HG02763 (cell line): ENCODE measurements around the gene IKZF4.
A peak's percentile ranks its signal among the peaks of the same experiment; 100 is the strongest.
"Not testable (repeated sequence)": the region's sequence is repeated elsewhere in the genome, so short reads cannot be mapped to it uniquely, and the experiment has no call there.

Experiments used
- ATAC-seq: cut with Tn5 transposase; IDR thresholded peaks from one replicate; pipeline ENCODE4 v1.9.1; 2021; ENCODE audit warnings: mild to moderate bottlenecking, moderate library complexity; ENCODE audit not compliant: unreplicated experiment

Gene IKZF4

DNA sequence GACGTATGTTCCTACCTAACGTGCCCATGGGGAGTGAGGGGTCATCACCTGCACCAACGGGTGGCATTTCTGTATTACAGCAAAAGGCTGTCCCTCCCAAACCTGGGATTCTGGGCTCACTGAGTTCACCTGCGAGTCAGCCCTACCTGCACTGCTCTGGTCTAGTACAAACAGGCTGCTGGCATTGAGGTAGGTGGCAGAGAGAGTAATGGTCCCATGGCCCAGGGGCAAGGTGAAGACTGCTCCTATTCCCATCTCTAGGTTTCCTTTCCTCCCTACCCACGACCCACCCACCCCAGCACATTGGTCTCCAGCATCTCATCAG, 23.3 kb upstream of the IKZF4 start:
- ATAC-seq = no peak

DNA sequence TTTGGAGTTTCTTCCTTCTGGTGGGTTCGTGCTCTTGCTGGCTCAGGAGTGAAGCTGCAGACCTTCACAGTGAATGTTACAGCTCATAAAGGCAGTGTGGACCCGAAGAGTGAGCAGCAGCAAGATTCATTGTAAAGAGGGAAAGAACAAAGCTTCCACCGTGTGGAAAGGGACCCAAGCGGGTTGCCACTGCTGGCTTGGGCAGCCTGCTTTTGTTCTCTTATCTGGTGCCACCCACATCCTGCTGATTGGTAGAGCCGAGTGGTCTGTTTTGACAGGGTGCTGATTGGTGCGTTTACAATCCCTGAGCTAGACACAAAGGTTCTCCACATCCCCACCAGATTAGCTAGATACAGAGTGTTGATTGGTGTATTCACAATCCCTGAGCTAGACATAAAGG, 21.3 kb upstream of the IKZF4 start:
- not testable (repeated sequence) for ATAC-seq

DNA sequence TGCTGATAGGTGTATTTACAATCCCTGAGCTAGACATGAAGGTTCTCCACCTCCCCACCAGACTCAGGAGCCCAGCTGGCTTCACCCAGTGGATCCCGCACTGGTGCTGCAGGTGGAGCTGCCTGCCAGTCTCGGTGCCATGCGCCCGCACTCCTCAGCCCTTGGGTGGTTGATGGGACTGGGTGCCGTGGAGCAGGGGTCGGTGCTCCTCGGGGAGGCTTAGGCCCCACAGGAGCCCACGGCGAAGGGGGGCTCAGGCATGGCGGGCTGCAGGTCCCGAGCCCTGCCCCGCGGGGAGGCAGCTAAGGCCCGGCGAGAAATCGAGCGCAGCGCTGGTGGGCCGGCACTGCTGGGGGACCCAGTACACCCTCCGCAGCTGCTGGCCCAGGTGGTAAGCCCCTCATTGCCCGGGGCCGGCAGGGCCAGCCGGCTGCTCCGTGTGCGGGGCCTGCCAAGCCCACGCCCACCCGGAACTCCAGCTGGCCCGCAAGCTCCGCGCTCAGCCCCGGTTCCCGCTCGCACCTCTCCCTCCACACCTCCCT, 20.8 kb upstream of the IKZF4 start:
- ATAC-seq = not testable (repeated sequence)

DNA sequence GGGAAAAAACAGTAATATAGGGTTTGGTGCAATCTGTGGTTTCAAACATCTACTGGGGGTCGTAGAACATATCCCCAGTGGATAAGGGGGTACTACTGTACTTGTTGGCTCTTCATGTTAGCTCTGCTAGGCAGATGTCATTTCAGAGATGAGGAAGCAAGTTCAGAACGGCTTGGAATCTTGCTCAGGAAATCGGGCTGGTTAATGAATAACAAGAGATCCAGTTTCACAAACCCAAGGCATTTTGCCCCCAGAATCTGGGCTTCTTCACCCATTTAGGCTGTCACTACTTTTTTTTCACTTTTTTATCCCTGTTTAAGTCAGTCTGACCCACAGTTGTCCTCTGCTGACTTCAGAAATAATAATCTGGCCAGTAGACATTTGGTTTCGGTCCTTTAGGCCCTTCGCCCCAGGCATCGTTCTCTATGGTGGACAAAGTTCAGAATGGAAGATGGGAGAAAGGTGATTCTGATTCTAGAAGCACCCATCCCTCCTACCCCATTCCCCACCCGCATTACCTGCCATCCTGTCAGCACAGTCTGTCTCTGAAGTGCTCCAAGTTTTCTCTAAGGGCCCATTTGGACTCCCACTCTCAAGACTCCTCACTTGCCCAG, 19.2 kb upstream of the IKZF4 start:
- no peak for ATAC-seq

DNA sequence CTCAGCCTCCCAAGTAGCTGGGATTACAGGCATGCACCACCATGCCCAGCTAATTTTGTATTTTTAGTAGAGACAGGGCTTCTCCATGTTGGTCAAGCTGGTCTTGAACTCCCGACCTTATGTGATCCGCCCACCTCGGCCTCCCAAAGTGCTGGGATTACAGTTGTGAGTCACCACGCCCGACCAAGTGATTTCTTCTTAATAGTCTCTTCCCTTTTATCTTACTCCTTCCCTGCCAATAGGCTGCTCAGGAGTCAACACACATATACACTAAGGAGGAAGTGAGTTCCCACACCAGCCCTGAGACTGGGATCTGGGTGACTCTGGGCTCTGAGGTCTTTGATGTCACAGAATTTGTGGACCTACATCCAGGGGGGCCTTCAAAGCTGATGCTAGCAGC, 17.5 kb upstream of the IKZF4 start:
- ATAC-seq = not testable (repeated sequence)

DNA sequence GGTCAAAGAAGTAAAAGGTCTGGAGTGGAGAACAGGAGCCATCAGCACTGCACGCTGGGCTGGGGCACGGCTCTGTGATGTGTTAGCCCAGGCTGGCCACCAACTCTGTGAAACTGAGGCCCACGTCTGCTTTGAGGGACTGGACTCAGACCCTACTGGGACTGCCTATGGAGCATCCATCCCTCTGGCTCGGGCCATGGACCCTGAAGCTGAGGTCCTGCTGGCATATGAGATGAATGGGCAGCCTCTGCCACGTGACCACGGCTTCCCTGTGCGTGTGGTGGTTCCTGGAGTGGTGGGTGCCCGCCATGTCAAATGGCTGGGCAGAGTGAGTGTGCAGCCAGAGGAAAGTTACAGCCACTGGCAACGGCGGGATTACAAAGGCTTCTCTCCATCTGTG, 16.6 kb upstream of the IKZF4 start:
- ATAC-seq = no peak

DNA sequence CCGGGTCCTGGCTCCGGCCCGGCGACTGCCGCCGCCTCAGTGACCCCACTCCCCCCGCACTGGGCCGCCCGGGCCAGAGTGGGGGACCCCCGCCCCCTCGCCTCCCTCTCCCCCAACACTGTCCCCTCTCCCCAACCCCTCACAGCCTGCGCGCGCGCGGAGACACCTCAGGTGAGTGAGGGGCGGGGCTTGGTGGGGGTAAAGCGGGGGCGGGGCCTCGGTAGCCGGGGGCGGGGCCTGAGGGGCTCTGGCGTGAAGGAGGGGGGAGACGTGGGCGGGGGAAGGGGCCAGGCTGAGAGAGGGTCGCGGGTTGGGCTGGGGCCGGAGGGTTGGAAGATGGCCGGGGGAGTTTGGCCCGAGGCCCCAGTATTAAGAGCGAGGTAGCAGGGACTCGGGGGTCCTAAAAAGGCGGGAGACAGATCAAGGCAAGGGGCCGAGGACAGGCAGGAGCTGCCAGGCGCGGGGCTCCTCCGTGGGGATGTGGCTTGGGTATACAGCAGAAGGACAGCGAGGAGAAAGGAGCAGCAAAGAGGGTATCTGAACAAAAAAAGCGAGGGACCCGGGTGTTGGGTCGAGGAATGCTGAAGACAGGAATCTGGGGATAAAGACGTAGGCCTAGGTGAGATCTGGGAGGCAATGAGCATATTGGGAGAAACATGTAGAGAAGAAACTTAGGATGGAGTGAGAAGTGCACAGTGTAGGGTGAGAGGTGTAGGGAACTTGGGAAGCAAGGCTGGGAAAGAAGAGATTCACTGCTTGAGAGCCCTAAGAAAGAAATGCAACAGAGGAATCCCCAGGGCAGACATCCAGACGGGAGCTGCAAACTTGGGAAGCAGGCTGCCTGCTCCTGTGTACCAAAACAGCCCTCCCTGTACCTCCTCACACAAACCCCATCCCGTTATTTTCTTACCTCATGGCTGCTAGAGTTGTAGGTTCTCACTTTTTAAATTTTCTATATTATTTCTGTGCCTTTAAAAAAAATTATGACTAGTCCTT, 13.0 kb upstream of the IKZF4 start:
- peak; percentile 29 for ATAC-seq

DNA sequence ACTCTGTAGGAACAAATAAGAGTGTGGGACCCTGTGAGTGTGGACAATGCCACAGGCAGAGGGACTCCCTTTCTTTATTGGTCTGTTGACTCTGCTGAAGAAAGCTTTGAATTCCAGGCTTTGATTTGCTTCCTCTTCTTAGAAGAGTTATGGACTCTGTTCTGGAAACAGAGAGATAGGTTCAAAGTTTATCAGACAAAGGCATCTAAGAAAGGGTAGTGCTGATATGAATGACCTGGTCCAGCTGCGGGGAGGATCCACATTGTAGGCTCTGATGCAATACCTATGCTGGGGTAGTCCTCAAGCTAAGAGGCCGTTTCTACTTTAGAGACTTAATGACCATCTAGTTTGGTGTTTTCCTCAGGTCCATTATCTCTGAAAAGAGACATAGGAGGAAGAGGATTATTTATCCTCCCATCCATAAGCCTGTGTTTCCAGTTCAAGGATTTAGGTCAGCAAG, 10.7 kb upstream of the IKZF4 start:
- no peak for ATAC-seq

DNA sequence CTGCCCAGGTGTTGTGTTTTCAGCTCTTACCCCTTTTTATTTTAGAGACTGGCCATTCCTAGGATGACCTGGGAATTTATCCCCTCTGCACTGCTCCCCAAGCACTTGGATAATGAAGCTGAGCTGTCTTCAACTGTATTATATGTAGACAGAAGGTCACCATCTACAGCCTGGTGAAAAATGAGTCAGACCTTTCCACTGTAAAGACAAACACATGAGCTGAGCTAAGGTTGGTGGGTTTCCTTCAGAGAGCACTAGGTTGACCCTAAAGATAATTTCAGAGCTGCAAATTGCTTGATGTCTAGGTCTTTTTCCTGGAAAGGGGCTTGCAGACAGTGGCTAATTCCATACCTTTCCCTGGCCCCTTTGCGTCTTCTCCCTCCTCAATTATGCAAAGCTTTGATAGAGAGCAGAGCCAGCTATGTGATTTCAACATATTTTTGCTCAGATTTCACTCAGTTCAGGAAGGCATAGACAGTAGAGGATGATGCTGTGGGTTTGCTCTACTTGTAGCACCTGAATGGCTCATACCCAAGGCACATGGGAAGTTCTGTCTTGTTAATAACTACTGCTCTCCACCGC, 9.2 kb upstream of the IKZF4 start:
- ATAC-seq = no peak

DNA sequence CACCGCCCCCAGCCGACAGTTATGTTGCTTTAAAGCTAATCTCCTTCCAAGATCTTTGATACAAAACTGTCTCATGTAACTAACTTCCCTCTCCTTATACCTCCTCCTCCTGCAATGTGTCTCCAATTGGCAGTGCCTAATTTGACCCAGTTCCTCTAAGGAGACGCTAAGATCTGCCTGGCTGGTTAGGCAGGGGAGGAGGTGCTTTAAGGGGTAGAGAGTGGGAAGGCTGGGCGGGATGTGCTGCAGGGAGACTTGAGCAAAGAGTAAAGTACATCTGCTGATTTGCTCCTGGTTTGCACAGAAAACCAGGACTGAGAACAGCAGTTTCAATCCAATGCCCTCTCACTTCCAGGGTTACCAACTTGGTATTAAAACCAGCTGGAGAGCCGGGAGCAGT, 7.4 kb upstream of the IKZF4 start:
- no peak for ATAC-seq

DNA sequence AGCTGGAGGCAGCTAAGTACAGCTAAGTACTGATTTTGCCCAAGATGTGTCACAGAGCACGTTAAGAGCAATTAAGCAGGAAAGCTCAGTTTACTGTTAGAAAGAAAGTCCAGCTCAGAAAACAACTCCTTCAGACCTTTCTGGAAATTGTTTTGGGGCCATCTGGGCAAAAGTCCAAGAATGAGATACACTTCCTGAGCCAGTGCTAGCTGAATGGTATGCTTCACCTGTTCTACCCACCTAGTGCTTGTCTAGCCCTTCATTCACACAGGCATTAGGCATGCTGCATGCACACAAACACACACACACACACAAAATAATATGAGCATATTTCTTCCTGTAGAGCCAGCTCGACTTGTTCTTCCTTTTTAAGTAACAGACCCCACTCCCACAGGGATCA, 6.6 kb upstream of the IKZF4 start:
- no peak for ATAC-seq

DNA sequence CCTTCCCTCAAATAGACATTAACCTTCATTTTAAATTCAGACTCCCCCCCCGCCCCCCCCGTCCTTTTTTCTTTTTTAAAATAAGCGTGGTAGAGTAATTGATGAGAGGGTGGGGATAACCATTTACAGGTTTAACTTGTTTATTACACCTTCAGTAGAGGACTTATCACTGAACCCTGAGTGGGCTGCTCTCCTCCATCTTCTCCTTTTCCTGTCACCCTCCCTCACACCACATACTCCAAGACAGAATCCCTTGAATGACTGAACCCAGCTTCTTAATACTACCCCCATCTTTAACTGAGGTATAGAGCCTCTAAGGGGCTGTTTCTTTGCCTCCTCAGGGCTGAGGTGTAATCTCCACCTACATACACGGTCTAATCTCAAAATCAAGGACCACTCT, 3.7 kb upstream of the IKZF4 start:
- no peak for ATAC-seq

DNA sequence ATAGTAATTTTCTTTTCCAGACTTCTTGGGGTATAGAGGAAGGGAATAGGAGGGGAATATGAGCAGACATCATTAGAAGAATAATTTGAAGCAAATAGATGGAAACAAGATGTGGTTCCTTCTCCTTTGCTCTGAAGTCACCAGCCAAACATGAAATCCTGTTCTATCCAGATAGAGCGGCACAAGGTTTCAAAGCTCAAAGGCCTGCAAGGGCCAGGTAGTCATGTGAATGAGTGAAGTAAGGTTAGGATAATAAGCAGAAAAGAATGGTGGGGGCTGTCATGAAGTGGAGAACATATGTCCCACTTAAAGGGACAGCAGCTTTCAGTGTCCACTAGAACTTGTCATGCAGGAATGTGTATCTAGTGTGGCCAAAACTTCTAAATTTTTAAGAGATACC, 2.5 kb upstream of the IKZF4 start:
- no peak for ATAC-seq

DNA sequence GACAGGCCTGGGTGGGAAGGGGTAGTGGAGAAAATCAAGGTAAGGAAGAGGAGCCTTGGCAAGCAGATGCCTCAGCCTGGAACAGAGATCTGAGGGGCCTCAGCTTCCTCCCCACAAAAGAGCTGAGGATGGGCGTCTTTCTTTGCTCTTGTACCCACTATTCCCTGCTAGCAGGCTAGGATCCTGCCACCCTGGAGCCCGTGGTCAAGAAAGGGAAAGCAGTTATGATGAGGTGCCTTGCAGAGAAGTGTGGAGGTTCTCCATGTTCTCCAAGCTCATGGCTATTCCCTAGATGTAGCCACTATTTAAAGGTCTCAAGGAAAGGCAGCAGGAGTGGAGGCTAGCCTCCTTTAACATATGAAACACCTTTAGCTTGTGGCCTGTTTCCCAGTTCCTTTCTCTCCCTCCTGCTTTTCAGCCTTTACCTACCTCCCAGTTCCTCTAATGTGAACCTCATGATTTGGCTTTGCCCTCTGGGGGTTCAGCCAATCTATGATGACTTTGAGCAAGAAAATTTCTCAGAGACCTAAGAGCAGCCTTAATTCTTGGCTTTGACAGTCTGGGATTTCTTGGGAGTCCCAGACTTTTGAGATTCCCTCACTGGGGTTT, 1.1 kb downstream of the IKZF4 start:
- no peak for ATAC-seq

DNA sequence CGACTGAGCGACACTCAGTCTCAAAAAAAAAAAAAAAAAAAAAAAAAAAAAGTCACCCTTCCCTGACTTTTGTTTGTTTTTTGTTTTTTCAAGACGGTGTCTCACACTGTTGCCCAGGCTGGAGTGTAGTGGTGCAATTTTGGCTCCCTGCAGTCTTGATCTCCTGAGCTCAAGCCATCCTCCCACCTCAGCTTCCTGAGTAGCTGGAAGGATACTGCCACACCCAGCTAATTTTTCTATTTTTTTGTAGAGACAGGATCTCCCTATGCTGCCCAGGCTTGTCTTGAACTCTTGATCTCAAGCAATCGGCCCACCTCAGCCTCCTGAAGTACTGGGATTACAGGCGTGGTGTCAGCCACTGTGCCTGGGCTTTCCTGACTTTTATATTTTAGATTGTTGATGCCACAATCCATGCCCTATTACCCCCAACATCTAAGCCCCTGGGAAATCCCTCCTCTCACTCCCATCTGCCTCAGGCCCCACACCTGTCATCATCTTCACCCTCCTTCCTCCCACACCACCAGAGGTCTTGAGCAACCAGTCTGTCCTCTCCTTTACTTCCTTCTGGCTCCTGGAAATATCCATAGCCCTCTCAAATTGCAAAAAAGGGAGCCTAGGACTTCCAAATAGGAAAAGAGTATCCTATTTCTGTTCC, 7.8 kb downstream of the IKZF4 start:
- ATAC-seq = no peak

DNA sequence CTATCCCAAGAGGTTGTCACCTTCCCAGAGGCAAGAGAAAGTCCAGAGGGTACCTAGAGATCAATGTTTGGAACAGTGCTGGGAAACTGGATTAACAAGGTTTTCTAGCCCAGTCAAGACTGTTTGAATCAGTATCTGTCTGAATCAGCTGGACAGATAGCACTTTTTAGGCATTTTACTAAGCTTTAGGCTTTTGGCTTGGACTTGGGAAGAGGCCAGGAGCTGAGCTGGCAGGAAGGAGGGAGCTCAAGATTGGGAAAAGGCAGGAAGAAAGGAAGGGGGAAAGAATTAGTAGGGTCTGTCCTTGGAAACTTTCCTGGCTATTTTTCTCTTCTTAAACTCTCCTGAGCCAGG, 8.3 kb downstream of the IKZF4 start:
- no peak for ATAC-seq

DNA sequence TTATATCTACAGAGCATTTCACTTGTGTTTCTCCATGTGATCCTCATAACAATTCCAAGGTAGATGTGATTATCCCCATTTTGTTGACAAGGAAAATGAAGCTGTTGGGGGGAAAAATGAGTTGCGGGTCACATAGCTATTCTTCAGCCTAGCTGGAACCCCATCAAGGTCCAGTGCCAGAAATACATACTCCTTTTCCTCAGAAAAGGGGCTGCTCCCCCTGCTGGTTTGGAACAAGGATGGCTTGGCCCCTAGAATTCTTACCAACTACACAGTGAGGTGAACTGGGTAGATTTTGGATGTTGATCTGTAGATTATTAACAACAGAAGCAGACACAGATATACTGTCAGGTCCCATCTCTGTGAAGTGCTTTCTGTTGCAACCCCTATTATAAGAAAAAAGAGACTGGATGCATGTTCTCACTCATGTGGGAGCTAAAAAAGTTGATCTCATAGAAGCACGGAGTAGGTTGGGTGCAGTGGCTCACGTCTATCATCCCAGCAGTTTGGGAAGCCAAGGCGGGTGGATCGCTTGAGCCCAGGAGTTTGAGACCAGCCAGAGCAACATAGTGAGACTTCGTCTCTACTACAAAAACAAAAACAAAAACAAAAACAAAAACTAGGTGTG, 8.9 kb downstream of the IKZF4 start:
- ATAC-seq = no peak

DNA sequence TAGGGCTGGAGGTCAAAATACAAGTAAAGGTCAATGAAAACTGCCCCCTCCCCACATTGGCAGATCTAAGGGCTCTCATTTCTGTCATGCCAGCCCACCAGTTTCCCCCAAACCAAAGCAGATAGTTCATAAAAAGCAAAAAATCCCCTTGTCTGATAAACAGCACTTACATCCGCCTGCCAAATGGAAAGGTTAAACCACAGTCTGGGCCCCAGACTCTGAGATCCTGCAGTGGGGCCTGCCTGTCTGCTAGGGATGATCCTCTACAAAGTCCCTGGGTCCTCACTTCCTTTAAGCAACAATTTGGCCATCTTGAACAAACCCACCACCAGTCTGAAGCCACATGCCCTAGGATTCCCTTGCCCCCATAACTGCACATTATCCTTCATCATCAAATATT, 11.1 kb downstream of the IKZF4 start:
- ATAC-seq = no peak

DNA sequence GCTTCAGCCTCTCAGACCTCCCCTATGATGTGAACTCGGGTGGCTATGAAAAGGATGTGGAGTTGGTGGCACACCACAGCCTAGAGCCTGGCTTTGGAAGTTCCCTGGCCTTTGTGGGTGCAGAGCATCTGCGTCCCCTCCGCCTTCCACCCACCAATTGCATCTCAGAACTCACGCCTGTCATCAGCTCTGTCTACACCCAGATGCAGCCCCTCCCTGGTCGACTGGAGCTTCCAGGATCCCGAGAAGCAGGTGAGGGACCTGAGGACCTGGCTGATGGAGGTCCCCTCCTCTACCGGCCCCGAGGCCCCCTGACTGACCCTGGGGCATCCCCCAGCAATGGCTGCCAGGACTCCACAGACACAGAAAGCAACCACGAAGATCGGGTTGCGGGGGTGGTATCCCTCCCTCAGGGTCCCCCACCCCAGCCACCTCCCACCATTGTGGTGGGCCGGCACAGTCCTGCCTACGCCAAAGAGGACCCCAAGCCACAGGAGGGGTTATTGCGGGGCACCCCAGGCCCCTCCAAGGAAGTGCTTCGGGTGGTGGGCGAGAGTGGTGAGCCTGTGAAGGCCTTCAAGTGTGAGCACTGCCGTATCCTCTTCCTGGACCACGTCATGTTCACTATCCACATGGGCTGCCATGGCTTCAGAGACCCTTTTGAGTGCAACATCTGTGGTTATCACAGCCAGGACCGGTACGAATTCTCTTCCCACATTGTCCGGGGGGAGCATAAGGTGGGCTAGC, 13.9 kb downstream of the IKZF4 start:
- ATAC-seq = no peak

DNA sequence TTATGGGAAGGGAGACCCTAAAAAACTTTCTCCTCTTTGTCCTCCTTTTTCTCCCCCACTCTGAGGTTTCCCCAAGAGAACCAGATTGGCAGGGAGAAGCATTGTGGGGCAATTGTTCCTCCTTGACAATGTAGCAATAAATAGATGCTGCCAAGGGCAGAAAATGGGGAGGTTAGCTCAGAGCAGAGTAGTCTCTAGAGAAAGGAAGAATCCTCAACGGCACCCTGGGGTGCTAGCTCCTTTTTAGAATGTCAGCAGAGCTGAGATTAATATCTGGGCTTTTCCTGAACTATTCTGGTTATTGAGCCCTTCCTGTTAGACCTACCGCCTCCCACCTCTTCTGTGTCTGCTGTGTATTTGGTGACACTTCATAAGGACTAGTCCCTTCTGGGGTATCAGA, 16.3 kb downstream of the IKZF4 start:
- no peak for ATAC-seq
